Measurements from ENCODE around the gene CD164.
"Not testable (repeated sequence)": the region's sequence is repeated elsewhere in the genome, so short reads cannot be mapped to it uniquely, and the experiment has no call there.

CD164 gene

DNA sequence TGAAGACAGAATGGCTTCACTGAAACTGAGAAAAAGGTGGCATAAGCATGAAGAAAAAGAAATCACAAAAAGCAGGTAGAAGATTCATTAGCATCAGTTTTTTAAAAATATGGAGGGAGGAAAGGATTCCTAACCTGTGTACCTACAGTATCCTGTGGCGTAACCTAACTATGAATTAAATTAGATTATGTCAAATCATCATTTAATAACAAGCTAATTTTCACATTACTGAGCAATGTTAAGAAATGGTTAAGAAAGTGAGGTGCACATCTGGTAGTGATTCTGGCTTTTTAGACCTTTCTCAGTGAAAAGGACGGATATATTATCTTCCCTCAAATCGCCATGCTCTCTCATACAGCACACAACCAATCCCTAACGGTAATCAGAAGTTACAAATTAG, 12.5 kb downstream of the CD164 start:
- DNase-seq (ENCODE audit: low spot score in 2 of 2): no peak
- H3K36me3 ChIP-seq (replicated peaks): peaks cover 83% of the 10 kb centered on the region
- no peaks in the 10 kb centered on the region for H3K27me3 ChIP-seq (ENCODE audit: low read depth)
- in situ Hi-C loops (cut with MboI; ENCODE audit: low sequenced_read_pairs): no loop called here
- H3K4me3 ChIP-seq: no peak overlapping the region
- H3K9me3 ChIP-seq: no peaks in the 10 kb centered on the region
- H3K4me1 ChIP-seq: no peaks in the 10 kb centered on the region

DNA sequence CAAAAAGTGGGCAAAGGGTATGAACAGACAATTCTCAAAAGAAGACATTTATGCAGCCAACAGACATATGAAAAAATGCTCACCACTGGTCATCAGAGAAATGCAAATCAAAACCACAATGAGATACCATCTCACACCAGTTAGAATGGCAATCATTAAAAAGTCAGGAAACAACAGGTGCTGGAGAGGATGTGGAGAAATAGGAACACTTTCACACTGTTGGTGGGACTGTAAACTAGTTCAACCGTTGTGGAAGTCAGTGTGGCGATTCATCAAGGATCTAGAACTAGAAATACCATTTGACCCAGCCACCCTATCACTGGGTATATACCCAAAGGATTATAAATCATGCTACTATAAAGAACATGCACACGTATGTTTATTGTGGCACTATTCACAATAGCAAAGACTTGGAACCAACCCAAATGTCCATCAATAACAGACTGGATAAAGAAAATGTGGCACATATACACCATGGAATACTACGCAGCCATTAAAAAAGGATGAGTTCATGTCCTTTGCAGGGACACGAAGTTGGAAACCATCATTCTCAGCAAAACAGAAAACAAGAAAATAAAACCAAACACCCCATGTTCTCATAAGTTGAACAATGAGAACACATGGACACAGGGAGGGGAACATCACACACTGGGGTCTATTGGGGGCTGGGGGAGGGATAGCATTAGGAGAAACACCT, 17.7 kb downstream of the CD164 start:
- H3K4me1 ChIP-seq; H3K4me3 ChIP-seq; DNase-seq (ENCODE audit: low spot score in 2 of 2); H3K27me3 ChIP-seq (ENCODE audit: low read depth); H3K9me3 ChIP-seq; in situ Hi-C loops (cut with MboI; ENCODE audit: low sequenced_read_pairs): not testable (repeated sequence)
- H3K36me3 ChIP-seq (replicated peaks): peaks cover 72% of the 10 kb centered on the region

DNA sequence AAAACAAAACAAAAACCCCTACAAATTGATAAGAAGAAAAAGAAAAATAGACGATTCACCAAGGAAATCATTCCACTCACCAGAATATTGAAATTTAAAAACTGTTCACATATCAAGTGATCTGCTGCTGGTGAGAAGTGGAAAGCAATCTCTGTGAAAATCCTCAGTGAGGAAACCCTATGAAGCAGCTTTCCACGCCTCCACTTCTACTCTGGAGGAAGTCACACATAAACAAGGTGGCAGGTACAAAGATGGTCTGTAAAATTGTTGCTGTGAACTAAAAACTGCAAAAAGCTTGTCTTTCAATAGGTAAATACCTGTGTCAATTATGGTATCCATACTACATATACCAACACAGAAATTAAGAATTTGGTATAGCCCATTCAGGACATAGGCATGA, 18.5 kb downstream of the CD164 start:
- H3K27me3 ChIP-seq (ENCODE audit: low read depth): no peaks in the 10 kb centered on the region
- in situ Hi-C loops (cut with MboI; ENCODE audit: low sequenced_read_pairs): no loop called here
- H3K36me3 ChIP-seq (replicated peaks): peaks cover 67% of the 10 kb centered on the region
- no peaks in the 10 kb centered on the region for H3K4me1 ChIP-seq
- DNase-seq (ENCODE audit: low spot score in 2 of 2): no peak
- no peak overlapping the region for H3K4me3 ChIP-seq
- H3K9me3 ChIP-seq: no peaks in the 10 kb centered on the region

DNA sequence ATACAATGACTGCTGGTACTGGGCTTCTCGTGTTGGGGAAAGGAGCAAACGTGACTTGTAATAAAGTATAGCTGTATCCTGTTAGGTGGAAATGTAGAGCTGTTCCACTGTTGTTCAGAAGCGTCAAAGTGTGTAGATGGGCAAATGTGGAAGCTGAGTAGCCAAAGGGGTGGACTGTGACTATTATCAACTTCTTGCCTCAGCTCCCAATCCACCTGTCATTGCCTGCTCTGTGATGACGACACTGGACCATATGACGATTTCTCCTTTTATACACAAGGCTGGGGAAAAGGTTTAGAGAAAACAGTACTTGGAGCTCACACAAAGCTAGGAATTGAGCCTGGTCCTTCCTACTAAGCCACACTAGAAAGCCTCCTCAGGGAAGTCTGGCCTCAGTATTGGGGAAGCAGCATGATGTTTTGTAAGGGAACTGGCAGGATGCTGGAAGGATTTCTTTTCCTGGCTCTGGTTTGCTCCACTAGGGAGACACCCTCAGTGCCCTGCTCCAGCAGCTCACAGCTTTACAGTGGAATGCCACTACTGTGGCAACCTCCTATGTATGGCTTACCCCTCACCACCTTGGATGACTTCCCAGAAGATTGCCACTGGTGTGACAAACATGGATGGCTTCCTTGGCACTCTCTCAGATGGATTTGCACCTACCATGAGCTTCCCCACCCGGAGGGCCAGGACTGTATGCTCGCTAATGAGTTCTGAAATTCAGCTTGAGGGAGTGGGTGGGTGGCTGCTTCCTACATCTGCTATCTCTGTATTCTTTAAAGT, 20.0 kb downstream of the CD164 start:
- in situ Hi-C loops (cut with MboI; ENCODE audit: low sequenced_read_pairs): no loop called here
- no peak overlapping the region for H3K4me3 ChIP-seq
- H3K4me1 ChIP-seq: no peaks in the 10 kb centered on the region
- H3K36me3 ChIP-seq (replicated peaks): peaks cover 59% of the 10 kb centered on the region
- H3K27me3 ChIP-seq (ENCODE audit: low read depth): no peaks in the 10 kb centered on the region
- no peaks in the 10 kb centered on the region for H3K9me3 ChIP-seq
- DNase-seq (ENCODE audit: low spot score in 2 of 2): no peak

DNA sequence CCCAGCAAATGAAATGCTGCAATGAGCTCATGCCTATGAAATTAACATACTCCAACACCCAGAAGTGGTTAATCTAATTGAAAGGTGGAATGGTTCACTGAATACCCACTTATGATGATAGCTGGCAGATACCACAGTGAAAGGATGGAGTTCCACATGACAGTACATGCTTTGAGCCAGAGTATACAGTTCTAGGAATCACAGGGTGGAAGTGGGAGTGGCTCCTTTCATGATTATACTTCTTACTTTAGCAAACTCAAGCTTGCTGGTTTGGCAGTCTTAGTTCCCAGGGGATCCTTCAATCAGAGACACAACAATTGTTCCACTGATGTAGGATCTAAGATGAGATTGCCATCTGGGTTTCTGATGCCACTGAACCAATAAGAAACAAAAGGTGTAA, 21.5 kb downstream of the CD164 start:
- H3K4me3 ChIP-seq: no peak overlapping the region
- DNase-seq (ENCODE audit: low spot score in 2 of 2): no peak
- H3K36me3 ChIP-seq (replicated peaks): peaks cover 44% of the 10 kb centered on the region
- in situ Hi-C loops (cut with MboI; ENCODE audit: low sequenced_read_pairs): no loop called here
- H3K4me1 ChIP-seq: no peaks in the 10 kb centered on the region
- H3K9me3 ChIP-seq: peaks cover 6% of the 10 kb centered on the region
- H3K27me3 ChIP-seq (ENCODE audit: low read depth): no peaks in the 10 kb centered on the region

DNA sequence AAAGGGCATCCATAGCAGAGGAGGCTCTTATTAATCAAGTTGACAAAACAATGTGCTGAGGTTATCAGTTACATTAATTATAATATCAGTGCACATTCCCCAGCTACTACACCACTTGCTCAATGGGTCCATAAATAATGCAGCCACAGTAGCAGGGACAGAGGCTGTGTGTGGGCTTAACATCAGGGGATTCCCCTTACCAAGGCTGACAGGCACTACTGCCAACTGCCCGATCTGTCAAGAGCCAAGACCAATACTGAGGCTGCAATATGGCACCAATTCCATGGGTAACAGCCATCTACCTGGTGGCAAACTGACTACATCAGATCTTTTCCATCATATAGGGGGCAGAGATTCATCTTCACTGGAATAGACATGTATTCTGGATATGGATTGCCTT, 22.0 kb downstream of the CD164 start:
- H3K4me3 ChIP-seq: no peak overlapping the region
- no peaks in the 10 kb centered on the region for H3K4me1 ChIP-seq
- in situ Hi-C loops (cut with MboI; ENCODE audit: low sequenced_read_pairs): no loop called here
- peaks cover 45% of the 10 kb centered on the region for H3K36me3 ChIP-seq (replicated peaks)
- no peaks in the 10 kb centered on the region for H3K27me3 ChIP-seq (ENCODE audit: low read depth)
- H3K9me3 ChIP-seq: peaks cover 6% of the 10 kb centered on the region
- DNase-seq (ENCODE audit: low spot score in 2 of 2): no peak

DNA sequence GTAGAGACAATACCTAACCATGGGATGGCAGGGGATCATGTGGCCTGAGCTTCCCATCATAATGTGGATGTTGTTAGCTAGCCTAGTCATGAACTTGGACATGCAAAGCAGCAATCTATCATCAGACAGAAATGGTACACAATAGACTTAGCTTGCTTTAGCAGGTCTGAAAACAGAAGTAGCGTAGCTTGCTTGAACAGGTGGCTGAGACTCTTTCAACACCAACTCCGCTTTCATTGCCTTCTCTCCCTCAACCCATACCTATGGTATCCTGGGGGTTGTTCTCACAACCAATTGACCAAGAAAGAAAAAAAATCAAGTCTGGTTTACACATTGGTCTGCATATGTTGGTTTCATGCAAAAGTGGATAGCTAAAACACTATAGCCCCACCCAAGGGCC, 23.0 kb downstream of the CD164 start:
- H3K9me3 ChIP-seq: peaks cover 6% of the 10 kb centered on the region
- in situ Hi-C loops (cut with MboI; ENCODE audit: low sequenced_read_pairs): no loop called here
- H3K27me3 ChIP-seq (ENCODE audit: low read depth): no peaks in the 10 kb centered on the region
- no peaks in the 10 kb centered on the region for H3K4me1 ChIP-seq
- peaks cover 40% of the 10 kb centered on the region for H3K36me3 ChIP-seq (replicated peaks)
- H3K4me3 ChIP-seq: no peak overlapping the region
- DNase-seq (ENCODE audit: low spot score in 2 of 2): no peak

DNA sequence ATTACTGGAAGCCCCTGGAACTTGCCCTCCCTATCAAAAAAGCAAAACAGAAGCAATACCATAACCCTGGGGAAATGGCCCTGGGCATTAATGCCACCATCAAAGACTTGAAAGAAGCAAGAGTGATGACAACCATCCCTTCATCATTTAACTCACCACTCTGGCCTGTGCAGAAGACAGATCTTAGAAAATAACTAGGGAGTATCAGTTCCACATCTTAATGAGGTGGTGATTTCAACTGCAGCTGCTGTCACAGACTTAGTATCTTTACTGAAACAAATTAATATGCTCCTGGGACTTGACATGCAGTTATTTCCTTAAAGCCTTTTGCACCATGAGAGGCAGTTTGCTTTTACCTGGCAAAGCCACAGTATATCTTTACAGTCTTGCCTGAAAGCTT, 24.1 kb downstream of the CD164 start:
- Histone ChIP-seq H3K27me3 (ENCODE audit: low read depth) (no peaks in the 10 kb centered on the region), H3K4me1 (no peaks in the 10 kb centered on the region), H3K4me3 (no peak overlapping the region), H3K36me3 (replicated peaks) (peaks cover 33% of the 10 kb centered on the region), H3K9me3 (peaks cover 6% of the 10 kb centered on the region)
- in situ Hi-C loops (cut with MboI; ENCODE audit: low sequenced_read_pairs): no loop called here
- DNase-seq (ENCODE audit: low spot score in 2 of 2): no peak

DNA sequence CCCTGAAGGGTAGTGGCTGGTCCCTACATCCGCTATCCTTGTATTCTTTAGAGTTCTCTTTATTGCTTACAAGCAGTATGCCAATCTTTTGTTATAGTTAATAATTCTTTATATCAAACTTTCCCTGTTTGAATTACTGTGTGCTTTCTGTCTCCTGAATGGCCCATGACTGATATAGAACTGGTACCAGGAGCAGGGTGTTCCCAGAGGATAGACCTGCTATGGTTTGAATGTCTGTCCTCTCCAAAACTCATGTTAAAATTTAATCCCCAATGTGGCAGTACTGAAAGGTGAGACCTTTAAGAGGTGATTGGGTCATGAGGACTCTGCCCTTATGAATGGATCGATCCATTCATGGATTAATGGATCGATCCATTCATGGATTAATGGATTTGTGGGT, 26.0 kb downstream of the CD164 start:
- Histone ChIP-seq H3K4me1 (no peaks in the 10 kb centered on the region), H3K27me3 (ENCODE audit: low read depth) (no peaks in the 10 kb centered on the region), H3K9me3 (peaks cover 6% of the 10 kb centered on the region), H3K36me3 (replicated peaks) (peaks cover 24% of the 10 kb centered on the region), H3K4me3 (no peak overlapping the region)
- DNase-seq (ENCODE audit: low spot score in 2 of 2): no peak
- in situ Hi-C loops (cut with MboI; ENCODE audit: low sequenced_read_pairs): no loop called here

DNA sequence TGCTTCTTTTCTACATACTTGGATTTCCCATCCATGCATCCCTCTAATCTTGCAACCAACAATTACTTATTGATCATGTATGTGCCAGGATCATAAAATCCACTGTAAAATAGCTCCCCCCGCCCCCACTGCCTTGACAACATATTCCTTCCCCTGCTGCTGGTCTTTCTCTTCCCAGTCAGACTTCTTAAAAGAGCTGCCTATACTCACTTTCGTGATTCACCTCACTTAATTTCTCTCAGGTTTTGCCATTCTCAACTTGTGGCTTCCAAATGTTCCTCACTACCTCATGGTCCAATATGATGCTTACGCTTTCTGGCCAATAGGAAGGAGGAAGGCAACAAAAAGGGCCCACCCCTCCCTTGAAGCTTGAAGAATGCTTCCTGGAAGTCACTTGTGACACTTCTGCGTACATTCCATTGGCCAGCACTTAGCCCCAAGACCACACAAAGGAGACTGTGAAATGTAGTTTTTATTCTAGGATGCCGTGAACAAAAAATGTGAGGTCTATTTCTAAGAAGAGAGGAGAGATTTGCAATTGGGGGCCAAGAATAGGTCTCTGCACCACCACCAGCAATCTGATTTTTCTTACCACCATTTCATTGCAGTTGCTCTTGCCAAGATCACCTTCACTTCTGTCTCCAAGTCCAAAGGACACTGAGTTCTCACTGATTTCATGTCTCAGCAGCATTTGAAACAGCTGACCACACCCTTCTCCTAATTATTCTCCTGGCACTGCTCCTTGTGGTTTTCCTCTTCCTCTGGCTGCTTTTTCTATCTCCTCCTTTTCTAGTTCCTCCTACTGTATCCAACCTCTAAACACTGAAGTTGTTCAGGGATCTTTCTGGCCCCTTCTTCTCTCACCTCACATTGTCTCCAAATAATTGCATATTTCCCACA, 30.8 kb downstream of the CD164 start:
- no peak for DNase-seq (ENCODE audit: low spot score in 2 of 2)
- in situ Hi-C loops (cut with MboI; ENCODE audit: low sequenced_read_pairs): no loop called here
- Histone ChIP-seq H3K4me3 (no peak overlapping the region), H3K9me3 (peaks cover 4% of the 10 kb centered on the region), H3K27me3 (ENCODE audit: low read depth) (no peaks in the 10 kb centered on the region), H3K4me1 (no peaks in the 10 kb centered on the region), H3K36me3 (replicated peaks) (peaks cover 10% of the 10 kb centered on the region; the same call in 1 of the 2 replicates)

DNA sequence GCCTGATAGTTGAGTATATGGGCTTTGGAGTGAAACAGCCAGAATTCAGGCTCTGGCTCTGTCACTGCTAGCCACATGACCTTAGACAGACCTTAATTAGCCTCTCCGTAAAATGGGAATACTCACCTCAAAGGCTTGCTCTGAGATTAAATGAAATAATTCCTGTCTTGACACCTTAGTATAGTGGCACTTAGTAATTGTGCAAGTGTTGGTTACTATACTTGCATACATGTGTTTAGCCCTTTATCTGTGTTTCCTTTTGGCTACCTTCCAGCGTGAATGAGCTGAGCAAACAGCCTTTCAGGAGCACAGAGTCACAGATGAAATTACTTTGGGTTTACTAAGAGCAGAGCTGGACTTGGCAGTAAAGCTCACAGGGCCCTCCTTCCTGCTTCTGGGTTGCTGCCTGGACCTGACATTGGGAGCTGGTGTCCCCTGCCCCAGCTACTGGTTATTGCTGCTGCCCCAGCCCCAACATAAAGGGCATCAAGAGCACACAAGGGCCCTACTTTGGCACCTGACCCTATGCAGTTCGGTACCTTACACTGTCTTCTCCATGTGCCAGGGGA, 32.8 kb downstream of the CD164 start:
- Histone ChIP-seq H3K4me3 (no peak overlapping the region), H3K9me3 (no peaks in the 10 kb centered on the region), H3K27me3 (ENCODE audit: low read depth) (no peaks in the 10 kb centered on the region), H3K4me1 (no peaks in the 10 kb centered on the region), H3K36me3 (replicated peaks) (peaks cover 1% of the 10 kb centered on the region; the same call in 1 of the 2 replicates)
- DNase-seq (ENCODE audit: low spot score in 2 of 2): no peak
- in situ Hi-C loops (cut with MboI; ENCODE audit: low sequenced_read_pairs): no loop called here

DNA sequence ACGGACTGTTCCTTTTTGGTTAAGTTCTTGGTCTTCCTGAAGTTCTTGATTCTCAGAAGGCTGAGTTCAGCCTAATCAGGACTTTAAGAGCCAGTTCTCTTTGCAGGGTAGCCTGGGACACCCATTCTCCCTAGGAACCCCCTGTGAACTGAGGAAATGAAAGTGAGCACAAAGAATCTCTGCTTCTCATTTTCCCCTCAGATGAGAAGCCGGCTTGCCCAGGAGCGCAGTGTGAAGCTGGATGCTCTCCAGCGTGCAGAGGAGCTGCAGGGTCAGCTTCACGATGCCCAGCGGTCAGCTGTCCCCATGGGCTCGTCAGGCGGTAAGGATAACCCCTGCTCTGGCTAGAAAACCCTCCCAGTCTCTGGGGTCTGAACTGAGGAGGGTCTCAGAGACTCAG, 34.0 kb downstream of the CD164 start:
- Histone ChIP-seq H3K36me3 (replicated peaks) (no peaks in the 10 kb centered on the region; the same call in 1 of the 2 replicates), H3K4me1 (no peaks in the 10 kb centered on the region), H3K9me3 (no peaks in the 10 kb centered on the region), H3K4me3 (no peak overlapping the region), H3K27me3 (ENCODE audit: low read depth) (no peaks in the 10 kb centered on the region)
- in situ Hi-C loops (cut with MboI; ENCODE audit: low sequenced_read_pairs): no loop called here
- DNase-seq (ENCODE audit: low spot score in 2 of 2): no peak

DNA sequence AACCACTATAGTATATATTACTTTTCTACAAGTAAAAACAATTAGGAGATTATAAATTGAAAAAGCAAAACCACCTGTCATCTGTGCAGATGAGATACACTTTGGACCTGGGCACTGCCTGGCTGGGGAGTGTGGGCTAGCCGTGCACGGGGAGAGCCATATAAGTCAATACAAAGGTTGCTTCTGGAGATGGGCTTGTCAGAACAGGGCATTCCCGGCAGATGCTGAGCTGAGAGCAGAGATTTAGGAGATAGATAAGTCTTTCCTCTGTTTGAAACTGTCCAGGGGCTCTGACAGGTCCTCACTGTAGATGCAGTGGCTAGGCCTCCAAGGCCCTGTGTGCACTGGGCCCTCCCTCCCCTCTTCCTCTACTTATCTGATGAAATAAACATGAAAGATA, 34.5 kb downstream of the CD164 start:
- Histone ChIP-seq H3K4me3 (no peak overlapping the region), H3K9me3 (no peaks in the 10 kb centered on the region), H3K36me3 (replicated peaks) (no peaks in the 10 kb centered on the region), H3K4me1 (no peaks in the 10 kb centered on the region), H3K27me3 (ENCODE audit: low read depth) (no peaks in the 10 kb centered on the region)
- in situ Hi-C loops (cut with MboI; ENCODE audit: low sequenced_read_pairs): no loop called here
- DNase-seq (ENCODE audit: low spot score in 2 of 2): no peak
